NB4 (cell line): Measurements from ENCODE around the gene C5.

Experiments
- DNase-seq: peaks from one replicate; pipeline ENCODE4 v3.0.0; 2010; ENCODE audit warnings: low read depth
- H3K4me3 ChIP-seq: one replicate; pipeline ENCODE4 v1.5.1; 2011; ENCODE audit warnings: mild to moderate bottlenecking, low read depth, low read length, moderate library complexity
- MYC ChIP-seq: IDR thresholded peaks from 2 replicates; pipeline ENCODE4 v1.6.1; 2011; ENCODE audit warnings: low read depth, low read length
- POLR2A ChIP-seq: IDR thresholded peaks from 2 replicates; pipeline ENCODE4 v1.6.1; 2011; ENCODE audit warnings: mild to moderate bottlenecking; ENCODE audit not compliant: insufficient read length; ENCODE audit errors: extremely low read depth
- TF ChIP-seq, protein P1 (sequence below): IDR thresholded peaks from 2 replicates; pipeline ENCODE4 v1.6.1; 2011; ENCODE audit warnings: low read depth, low read length
- TF ChIP-seq, protein P2 (sequence below): IDR thresholded peaks from one replicate; pipeline ENCODE4 v1.5.1; 2012; ENCODE audit warnings: low read depth, low read length

The C5 gene

DNA sequence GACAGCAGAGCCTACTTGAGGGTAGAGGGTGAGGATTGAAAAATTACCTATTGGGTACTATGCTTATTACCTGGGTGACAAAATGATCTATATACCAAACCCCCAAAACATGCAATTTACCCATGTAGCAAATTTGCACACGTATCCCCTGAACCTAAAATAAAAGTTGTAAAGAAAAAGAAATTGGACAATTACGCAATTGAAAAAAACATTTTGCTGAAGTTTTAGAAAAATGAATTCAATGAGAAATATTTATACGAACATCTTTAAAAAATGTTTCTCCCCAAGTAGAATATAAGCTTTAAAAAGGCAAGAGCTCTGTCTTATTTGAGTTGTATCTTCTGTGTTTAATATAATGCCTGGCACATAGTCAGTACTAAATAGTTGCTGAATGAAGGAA, 93.2 kb downstream of the C5 start:
- TF ChIP-seq, protein P1, sequence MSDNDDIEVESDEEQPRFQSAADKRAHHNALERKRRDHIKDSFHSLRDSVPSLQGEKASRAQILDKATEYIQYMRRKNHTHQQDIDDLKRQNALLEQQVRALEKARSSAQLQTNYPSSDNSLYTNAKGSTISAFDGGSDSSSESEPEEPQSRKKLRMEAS, result no peak
- TF ChIP-seq POLR2A, result no peak
- TF ChIP-seq, protein P2, sequence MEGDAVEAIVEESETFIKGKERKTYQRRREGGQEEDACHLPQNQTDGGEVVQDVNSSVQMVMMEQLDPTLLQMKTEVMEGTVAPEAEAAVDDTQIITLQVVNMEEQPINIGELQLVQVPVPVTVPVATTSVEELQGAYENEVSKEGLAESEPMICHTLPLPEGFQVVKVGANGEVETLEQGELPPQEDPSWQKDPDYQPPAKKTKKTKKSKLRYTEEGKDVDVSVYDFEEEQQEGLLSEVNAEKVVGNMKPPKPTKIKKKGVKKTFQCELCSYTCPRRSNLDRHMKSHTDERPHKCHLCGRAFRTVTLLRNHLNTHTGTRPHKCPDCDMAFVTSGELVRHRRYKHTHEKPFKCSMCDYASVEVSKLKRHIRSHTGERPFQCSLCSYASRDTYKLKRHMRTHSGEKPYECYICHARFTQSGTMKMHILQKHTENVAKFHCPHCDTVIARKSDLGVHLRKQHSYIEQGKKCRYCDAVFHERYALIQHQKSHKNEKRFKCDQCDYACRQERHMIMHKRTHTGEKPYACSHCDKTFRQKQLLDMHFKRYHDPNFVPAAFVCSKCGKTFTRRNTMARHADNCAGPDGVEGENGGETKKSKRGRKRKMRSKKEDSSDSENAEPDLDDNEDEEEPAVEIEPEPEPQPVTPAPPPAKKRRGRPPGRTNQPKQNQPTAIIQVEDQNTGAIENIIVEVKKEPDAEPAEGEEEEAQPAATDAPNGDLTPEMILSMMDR, result no peak
- no peak for TF ChIP-seq MYC
- no peak overlapping the region for H3K4me3 ChIP-seq
- no peak for DNase-seq

DNA sequence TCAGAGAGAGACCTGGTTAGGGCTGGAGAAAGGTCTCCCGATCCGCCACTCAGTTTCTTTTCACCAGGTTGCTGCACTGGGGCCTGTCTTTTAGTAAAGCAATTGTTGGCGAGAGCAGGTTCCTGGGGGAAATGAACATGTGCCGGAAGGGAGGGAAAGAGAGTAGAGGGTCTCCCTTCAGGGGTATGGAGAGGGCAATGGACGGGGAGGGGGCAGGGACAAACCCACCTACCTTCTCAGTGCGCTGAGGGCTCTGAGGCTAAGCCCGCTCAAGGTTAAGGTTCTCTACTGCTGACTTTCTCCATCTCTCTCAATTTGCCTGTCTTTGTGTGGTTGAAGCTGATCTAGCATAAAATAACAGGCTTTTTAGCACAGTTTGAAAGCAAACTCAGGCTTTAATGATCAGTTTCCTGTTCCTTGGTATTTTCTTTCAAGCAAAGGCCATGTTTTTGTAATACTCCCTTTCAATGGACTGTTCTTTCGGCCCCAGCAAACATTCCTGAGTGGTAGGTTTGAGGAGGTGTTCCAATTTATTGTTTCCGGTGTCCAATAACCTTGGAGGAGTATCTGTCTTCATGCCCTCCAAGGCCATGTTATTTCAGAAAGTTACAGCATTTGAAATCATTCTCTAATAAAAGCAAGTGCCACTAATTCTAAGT, 98.0 kb downstream of the C5 start:
- TF ChIP-seq MYC (no peak), POLR2A (no peak)
- TF ChIP-seq, protein P2, result no peak
- TF ChIP-seq, protein P1, result no peak
- no peak overlapping the region for H3K4me3 ChIP-seq
- no peak for DNase-seq

DNA sequence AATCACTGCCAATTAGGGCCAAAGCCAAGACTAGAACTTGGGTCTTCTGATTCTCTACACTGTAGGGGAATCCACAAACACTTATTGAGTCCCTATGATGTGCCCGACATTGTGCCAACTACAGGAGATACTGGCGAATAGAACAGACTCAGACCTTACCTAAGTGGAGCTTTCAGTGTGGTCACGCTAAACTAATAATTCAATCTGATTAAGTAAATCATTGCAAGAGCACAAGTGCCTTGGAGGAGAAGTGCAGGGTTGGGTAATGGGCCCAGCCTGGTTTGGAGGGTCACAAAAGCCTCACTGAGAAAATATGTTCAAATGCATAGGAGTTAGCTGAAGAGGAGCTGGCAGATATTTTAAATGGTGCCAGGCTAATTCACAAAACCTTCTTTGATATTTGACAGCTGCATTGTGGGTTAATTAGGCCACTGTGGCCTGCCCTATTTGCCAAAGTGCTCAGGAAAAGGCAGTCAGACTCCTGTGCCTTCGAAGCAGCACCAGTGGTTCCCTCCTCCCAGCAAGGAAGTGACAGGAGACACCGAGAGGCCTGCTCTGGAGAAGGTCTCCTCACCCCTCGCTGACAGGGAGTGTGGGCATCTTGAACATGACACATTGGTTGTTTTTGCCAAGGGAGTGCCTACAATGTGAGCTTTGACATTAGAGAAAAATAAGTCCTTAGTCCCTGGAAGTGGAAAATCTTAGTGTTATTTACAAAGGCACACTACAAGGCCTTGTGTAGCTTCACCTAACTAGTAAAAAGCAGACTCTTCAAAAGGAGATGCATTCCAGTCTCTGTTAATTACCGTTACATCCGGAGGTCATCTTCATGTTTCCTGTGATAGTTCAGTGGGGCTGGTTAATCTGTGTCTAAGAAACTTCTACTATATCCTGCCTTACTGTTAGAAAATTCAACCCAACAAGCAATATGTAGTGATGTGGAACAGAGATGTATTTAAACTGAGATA, 99.4 kb downstream of the C5 start:
- TF ChIP-seq, protein P2, result no peak
- TF ChIP-seq MYC (no peak), POLR2A (no peak)
- TF ChIP-seq, protein P1, result no peak
- no peak for DNase-seq

DNA sequence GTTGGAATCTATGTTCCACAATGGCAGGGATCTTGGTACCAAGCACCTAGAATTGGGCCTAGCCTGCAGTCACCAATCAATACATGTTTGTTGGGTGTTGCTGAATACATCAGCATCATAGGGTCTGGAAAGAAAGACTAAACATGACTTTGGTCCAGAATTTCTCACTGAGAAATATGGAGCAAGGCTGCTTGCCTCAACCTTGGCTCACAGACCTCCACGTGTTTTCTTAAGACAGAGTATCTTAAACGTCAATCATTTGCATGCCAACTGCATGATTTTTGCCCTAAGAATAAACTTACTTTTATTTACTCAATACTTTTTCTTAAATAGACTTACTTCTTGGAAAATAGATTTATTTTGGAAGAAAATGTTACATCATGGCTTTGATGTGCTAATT, 100.8 kb downstream of the C5 start:
- TF ChIP-seq, protein P2, result no peak
- TF ChIP-seq POLR2A, result no peak
- TF ChIP-seq MYC, result no peak
- TF ChIP-seq, protein P1, result no peak
- no peak for DNase-seq
- no peak overlapping the region for H3K4me3 ChIP-seq

More for the DNA sequence above, 99.4 kb downstream of the C5 start:
- H3K4me3 ChIP-seq, result no peak overlapping the region

DNA sequence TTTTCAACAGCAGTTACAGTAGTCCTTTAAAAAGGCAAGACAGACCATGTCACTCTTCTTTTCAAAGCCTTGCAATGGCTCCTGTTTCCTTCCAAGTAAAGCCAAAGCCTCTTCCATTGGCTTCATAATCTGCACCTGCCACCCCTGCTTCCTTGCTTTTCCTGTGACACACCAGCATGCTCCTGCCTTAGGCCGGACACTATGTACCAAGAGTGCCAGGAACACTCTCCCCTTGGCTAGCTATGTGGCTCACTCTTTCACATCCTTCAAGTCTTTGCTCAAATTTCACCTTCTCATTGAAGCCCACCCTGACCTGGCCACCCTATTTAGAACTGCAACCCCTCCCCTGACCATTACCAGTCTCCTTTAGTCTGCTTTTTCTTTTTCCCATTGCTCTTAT, 101.3 kb downstream of the C5 start:
- TF ChIP-seq, protein P1, result no peak
- TF ChIP-seq MYC (no peak), POLR2A (no peak)
- TF ChIP-seq, protein P2, result no peak
- DNase-seq, result no peak
- H3K4me3 ChIP-seq, result no peak overlapping the region
